SK-N-SH (cell line): ENCODE data around the gene MATR3. TPM values are rescaled to one million over a fixed set of nuclear protein-coding genes. Genes with fewer than 3 reads are reported as not detected.

Experiments used
- CTCF ChIA-PET: fragments of 300-600, 350-600 bp; formaldehyde crosslinking; extraction: SDS; loops from one replicate; lab custom pipeline; 2021; lab: Yijun Ruan, JAX
- POLR2A ChIA-PET: fragments of 350-600 bp; sonication (Branson Sonifier 250); formaldehyde crosslinking; extraction: SDS; loops from one replicate; lab custom pipeline; 2020; ENCODE audit warnings: antibody characterized with exemption, inconsistent platforms; lab: Yijun Ruan, JAX
- DNase-seq: peaks from one replicate; pipeline ENCODE4 v3.0.0; 2012
- H2AFZ ChIP-seq: fragments of 200-600 bp; sonication (generic); 2 replicates; pipeline ENCODE4 v1.8.1; 2016; ENCODE audit warnings: antibody characterized with exemption, mild to moderate bottlenecking, low read depth
- H3F3A ChIP-seq: fragments of 200-600 bp; sonication (generic); replicated peaks from 2 replicates; pipeline ENCODE3; 2016; ENCODE audit warnings: antibody characterized with exemption, mild to moderate bottlenecking; ENCODE audit not compliant: insufficient read depth
- H3K27ac ChIP-seq, 2 experiments: fragments of 200-500 bp in 1 of 2; fragments of 200-600 bp in 1 of 2; sonication (Bioruptor generic) in 1 of 2; sonication (generic), shearing (Covaris generic) in 1 of 2; 2 replicates each; pipeline versions ENCODE4 v1.5.1 to v1.6.1; 2014 to 2016; ENCODE audit warnings: low read depth in 2 of 2, inconsistent platforms in 1 of 2, low read length in 1 of 2, mild to moderate bottlenecking in 1 of 2, mixed read lengths in 1 of 2
- H3K27me3 ChIP-seq: fragments of 200-600 bp; sonication (generic), shearing (Covaris generic); 2 replicates; pipeline ENCODE4 v1.6.1; 2016; ENCODE audit warnings: mixed run types; ENCODE audit not compliant: insufficient read depth
- H3K36me3 ChIP-seq, 2 experiments: fragments of 200-500 bp in 1 of 2; fragments of 200-600 bp in 1 of 2; sonication (Bioruptor generic) in 1 of 2; sonication (generic) in 1 of 2; replicated peaks in 1 of 2; 2 replicates each; pipeline versions ENCODE3 to v1.5.1; 2014 to 2016; ENCODE audit warnings: low read length in 1 of 2, mild to moderate bottlenecking in 1 of 2; ENCODE audit not compliant: insufficient read depth in 2 of 2, control insufficient read depth in 1 of 2
- H3K4me1 ChIP-seq, 2 experiments: fragments of 200-500 bp in 1 of 2; fragments of 200-600 bp in 1 of 2; sonication (Bioruptor generic) in 1 of 2; sonication (generic), shearing (Covaris generic) in 1 of 2; 2 replicates each; pipeline versions ENCODE4 v1.5.1 to v1.6.1; 2014 to 2016; ENCODE audit warnings: low read depth in 1 of 2, low read length in 1 of 2, mixed run types in 1 of 2; ENCODE audit not compliant: insufficient read depth in 2 of 2, control insufficient read depth in 1 of 2
- H3K4me2 ChIP-seq: fragments of 200-600 bp; sonication (generic), shearing (Covaris generic); 2 replicates; pipeline ENCODE4 v1.6.1; 2017; ENCODE audit warnings: mixed run types
- H3K4me3 ChIP-seq, 2 experiments: fragments of 200-500 bp in 1 of 2; fragments of 200-600 bp in 1 of 2; sonication (Bioruptor generic) in 1 of 2; sonication (generic), shearing (Covaris generic) in 1 of 2; 2 replicates each; pipeline versions ENCODE4 v1.5.1 to v1.8.1; 2014 to 2016; ENCODE audit warnings: low read depth in 2 of 2, inconsistent platforms in 1 of 2, low read length in 1 of 2, mild to moderate bottlenecking in 1 of 2, mixed read lengths in 1 of 2, moderate library complexity in 1 of 2
- H3K79me2 ChIP-seq: fragments of 200-600 bp; sonication (generic); 2 replicates; pipeline ENCODE4 v1.8.1; 2017; ENCODE audit warnings: mild to moderate bottlenecking; ENCODE audit not compliant: insufficient read depth
- H3K9ac ChIP-seq: fragments of 200-600 bp; sonication (generic); 2 replicates; pipeline ENCODE4 v1.6.1; 2017; ENCODE audit warnings: mixed run types
- H3K9me2 ChIP-seq: fragments of 200-600 bp; sonication (generic); 2 replicates; pipeline ENCODE4 v1.6.1; 2017; ENCODE audit warnings: mixed run types
- H3K9me3 ChIP-seq: fragments of 200-600 bp; sonication (generic); 2 replicates; pipeline ENCODE4 v1.6.1; 2017; ENCODE audit warnings: mixed run types, mild to moderate bottlenecking, moderate library complexity
- H4K20me1 ChIP-seq: fragments of 200-600 bp; sonication (generic); 2 replicates; pipeline ENCODE4 v1.6.1; 2017; ENCODE audit warnings: mild to moderate bottlenecking, mixed run types; ENCODE audit not compliant: insufficient read depth
- CHD2 ChIP-seq: fragments of 150-350 bp; IDR thresholded peaks from 2 replicates; pipeline ENCODE4 v1.6.1; 2018; ENCODE audit warnings: low read length; ENCODE audit not compliant: partially characterized antibody
- CTCF ChIP-seq: fragments of 200-600 bp; sonication (generic); IDR thresholded peaks from 2 replicates; pipeline ENCODE4 v1.6.1; 2017; ENCODE audit warnings: antibody characterized with exemption, mild to moderate bottlenecking, moderate library complexity
- FOXM1 ChIP-seq: IDR thresholded peaks from 2 replicates; pipeline ENCODE4 v1.4.0; 2012; ENCODE audit warnings: low read depth, mild to moderate bottlenecking
- GATA2 ChIP-seq: sonication (generic); formaldehyde crosslinking; IDR thresholded peaks from 2 replicates; pipeline ENCODE4 v1.5.0; 2020; ENCODE audit warnings: mild to moderate bottlenecking, missing genetic modification reagents
- IRF3 ChIP-seq: fragments of 150-350 bp; IDR thresholded peaks from 2 replicates; pipeline ENCODE4 v1.6.1; 2016; ENCODE audit warnings: mild to moderate bottlenecking, low read depth, low read length
- MXI1 ChIP-seq: IDR thresholded peaks from 2 replicates; pipeline ENCODE4 v1.6.1; 2012; ENCODE audit warnings: mild to moderate bottlenecking, low read depth, low read length, improper control_type of control experiment
- RAD21 ChIP-seq: IDR thresholded peaks from 2 replicates; pipeline ENCODE4 v1.6.1; 2012; ENCODE audit warnings: mild to moderate bottlenecking, low read length
- RCOR1 ChIP-seq: fragments of 150-350 bp; IDR thresholded peaks from 2 replicates; pipeline ENCODE4 v1.6.1; 2017; ENCODE audit warnings: antibody characterized with exemption, low read length
- SMC3 ChIP-seq: IDR thresholded peaks from 2 replicates; pipeline ENCODE4 v1.6.1; 2012; ENCODE audit warnings: low read depth, low read length, improper control_type of control experiment
- TCF12 ChIP-seq: IDR thresholded peaks from 2 replicates; pipeline ENCODE4 v1.4.0; 2012
- YY1 ChIP-seq: IDR thresholded peaks from 2 replicates; pipeline ENCODE4 v1.4.0; 2012; ENCODE audit warnings: low read depth, mild to moderate bottlenecking
- WGBS: methylation state at CpG from one replicate; pipeline ENCODE4 v1.1.6; 2017; ENCODE audit warnings: low lambda C conversion rate; 5-methylcytosine and 5-hydroxymethylcytosine counted together
- polyA plus RNA-seq, 3 experiments: library from polyadenylated mRNA; depleted of rRNA; stranded (reverse); fragments of >200 nt; gene quantifications; 2 replicates each; pipeline ENCODE4 v1.2.3, GENCODE V29; 2012

Gene MATR3
- polyA plus RNA-seq, 1 of the 3 experiments (the other 2 are of a cell fraction), result 40.4 TPM

- WGBS, result 78% methylated on average over 6 of the region's 6 CpGs
- TF ChIP-seq IRF3 (no peak), GATA2 (peak; percentile 35), RAD21 (no peak)
- Histone ChIP-seq H3K36me3 (no peaks in the 10 kb centered on the region), H3K4me2 (no peak overlapping the region), H3K27me3 (no peaks in the 10 kb centered on the region), H3K4me3 (no peak overlapping the region), H2AFZ (no peak overlapping the region), H4K20me1 (no peaks in the 10 kb centered on the region), H3K4me1 (peaks cover 0 to 9% of the 10 kb centered on the region in 2 experiments; a peak in 1 of 4 replicates), H3K9me2 (no peaks in the 10 kb centered on the region), H3K9me3 (no peaks in the 10 kb centered on the region), H3K27ac (peak overlapping the region in 1 of 2 experiments; percentile 3; a peak in 1 of 4 replicates), H3K9ac (no peak overlapping the region), H3F3A (no peaks in the 10 kb centered on the region), H3K79me2 (no peaks in the 10 kb centered on the region)
- CTCF ChIA-PET, result interaction anchor here (0.6 to 3.4 kb wide), 29 partner anchors 10 to 812 kb away, joined by 3 to 25 read pairs (median 4); partner anchors contain the start of genes HSPA9 and SIL1
- POLR2A ChIA-PET, result interaction anchor here (1.0 kb wide), 1 partner anchor 686 kb away, joined by 3 read pairs; no protein-coding TSS in a partner anchor
- no peak for DNase-seq
Measured at GRCh38 chr5:139262059-139262741, 31.3 kb upstream of the MATR3 start.

- peak overlapping the region; percentile 62 for H2AFZ ChIP-seq
- no peaks in the 10 kb centered on the region for H4K20me1 ChIP-seq
- H3K9me3 ChIP-seq, result no peaks in the 10 kb centered on the region
- no peak overlapping the region for H3K4me3 ChIP-seq
- peak; percentile 87 for DNase-seq
- H3K27ac ChIP-seq, result peak overlapping the region in 1 of 2 experiments; percentile 39; a peak in 1 of 4 replicates
- peaks cover 0 to 9% of the 10 kb centered on the region in 2 experiments; a peak in 1 of 4 replicates for H3K4me1 ChIP-seq
- 42% methylated on average over 8 of the region's 8 CpGs for WGBS
- CTCF ChIA-PET, result interaction anchor here (0.7 to 3.4 kb wide), 28 partner anchors 10 to 813 kb away, joined by 3 to 25 read pairs (median 5); partner anchors contain the start of genes HSPA9 and SIL1
- no peak overlapping the region for H3K9ac ChIP-seq
- H3K4me2 ChIP-seq, result no peak overlapping the region
- 0 out of 2 replicates have a peak, but pooled peaks have one; percentile 37 for TF ChIP-seq YY1
- TF ChIP-seq SMC3, result peak; percentile 98
- peak; percentile 24; the same call in 1 of the 2 replicates for TF ChIP-seq TCF12
- TF ChIP-seq MXI1, result no peak
- peak; percentile 56; the same call in 1 of the 2 replicates for TF ChIP-seq RCOR1
- no peak for TF ChIP-seq FOXM1
- TF ChIP-seq RAD21, result peak; percentile 100
- peak; percentile 93 for TF ChIP-seq CTCF
- peak; percentile 93 for TF ChIP-seq CHD2
- H3K36me3 ChIP-seq, result no peaks in the 10 kb centered on the region
- no peaks in the 10 kb centered on the region for H3K27me3 ChIP-seq
- H3K79me2 ChIP-seq, result no peaks in the 10 kb centered on the region
- POLR2A ChIA-PET, result interaction anchor here (1.0 kb wide), 1 partner anchor 687 kb away, joined by 3 read pairs; no protein-coding TSS in a partner anchor
- no peaks in the 10 kb centered on the region for H3F3A ChIP-seq
- no peaks in the 10 kb centered on the region for H3K9me2 ChIP-seq
Measured at GRCh38 chr5:139262742-139263445, 30.6 kb upstream of the MATR3 start.
